ENCODE results near the gene ASCC1. TPM values are rescaled to one million over a fixed set of nuclear protein-coding genes. Genes with fewer than 3 reads are reported as not detected.

ASCC1 gene
- total and polyA plus RNA-seq, 2 of the 13 experiments (the other 11 are each of a cell fraction or from before 2014, with no cell fraction given), result 21.6 to 30.1 TPM

DNA sequence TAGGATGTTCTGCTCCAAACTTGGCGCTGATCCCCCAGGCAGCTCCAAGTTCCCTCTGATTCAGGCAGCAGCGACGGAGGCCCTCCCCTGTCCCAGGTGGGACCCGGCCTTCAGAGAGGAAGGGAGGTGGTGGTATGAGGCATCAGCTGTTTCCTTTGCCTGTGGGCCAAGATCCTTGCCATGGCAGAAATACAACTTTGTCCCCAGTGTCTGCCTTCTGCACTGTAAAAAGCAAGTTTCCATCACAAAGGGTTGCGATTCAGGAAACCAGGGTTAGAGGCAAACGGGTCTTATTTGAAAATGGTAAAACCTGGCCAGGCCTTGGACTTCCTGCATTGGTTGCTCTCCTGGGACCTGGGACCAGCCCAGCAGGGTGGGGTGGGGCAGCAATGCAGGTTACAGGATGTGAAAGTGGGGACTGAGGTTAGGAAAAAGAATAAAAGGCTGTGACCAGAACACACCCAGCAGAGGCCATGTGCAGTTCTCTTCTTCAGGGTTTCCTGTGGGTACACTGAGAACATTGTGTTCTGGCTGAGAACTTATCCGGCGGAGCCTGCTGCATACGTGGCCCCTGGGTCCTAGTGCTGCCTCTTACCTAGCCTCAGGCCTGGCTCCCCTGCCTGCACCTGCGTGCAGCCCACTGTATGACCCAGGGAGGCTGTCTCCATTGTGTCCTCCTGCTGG lies 32.5 kb upstream of the ASCC1 start (continued):
- TF ChIP-seq NFYC (CRISPR knock-in tag; IDR thresholded peaks at IDR 0.05) (no peak; the same call in 1 of the 2 replicates), SMARCE1 (IDR thresholded peaks at IDR 0.05; ENCODE audit: borderline replicate concordance) (no peak), MAF1 (CRISPR knock-in tag; IDR thresholded peaks at IDR 0.05; ENCODE audit: borderline replicate concordance) (0 out of 2 replicates have a peak, but pooled peaks have one; percentile 57), ATF1 (CRISPR knock-in tag; IDR thresholded peaks at IDR 0.05) (no peak), ZNF776 (CRISPR knock-in tag; IDR thresholded peaks at IDR 0.05) (0 out of 2 replicates have a peak, but pooled peaks have one; percentile 42), ATF4 (CRISPR knock-in tag; IDR thresholded peaks at IDR 0.05) (no peak; a peak in 1 of 4 replicates), AGO1 (IDR thresholded peaks at IDR 0.05; ENCODE audit: low read depth, low read length, poor library complexity, severe bottlenecking) (no peak), ZNF136 (CRISPR knock-in tag; IDR thresholded peaks at IDR 0.05; ENCODE audit: low read depth) (no peak), ZNF670 (CRISPR knock-in tag; IDR thresholded peaks at IDR 0.05; ENCODE audit: borderline replicate concordance) (no peak), SOX13 (IDR thresholded peaks at IDR 0.05) (no peak), SOX13 (CRISPR knock-in tag; conservative IDR thresholded peaks at IDR 0.05 in 1 of 2, IDR thresholded peaks at IDR 0.05 in 1 of 2) (peak in 1 of 2 experiments; percentile 30; a peak in 2 of 4 replicates), ETV5 (CRISPR knock-in tag; IDR thresholded peaks at IDR 0.05; ENCODE audit: borderline replicate concordance) (peak; percentile 66), SNAPC4 (CRISPR knock-in tag; IDR thresholded peaks at IDR 0.05) (no peak), KAT8 (CRISPR knock-in tag; IDR thresholded peaks at IDR 0.05) (peak; percentile 57; the same call in 1 of the 2 replicates)
- TF ChIP-seq, protein P1, sequence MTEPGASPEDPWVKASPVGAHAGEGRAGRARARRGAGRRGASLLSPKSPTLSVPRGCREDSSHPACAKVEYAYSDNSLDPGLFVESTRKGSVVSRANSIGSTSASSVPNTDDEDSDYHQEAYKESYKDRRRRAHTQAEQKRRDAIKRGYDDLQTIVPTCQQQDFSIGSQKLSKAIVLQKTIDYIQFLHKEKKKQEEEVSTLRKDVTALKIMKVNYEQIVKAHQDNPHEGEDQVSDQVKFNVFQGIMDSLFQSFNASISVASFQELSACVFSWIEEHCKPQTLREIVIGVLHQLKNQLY (CRISPR knock-in tag; IDR thresholded peaks at IDR 0.05), result peak; percentile 18; the same call in 1 of the 2 replicates
- TF ChIP-seq, protein P2, sequence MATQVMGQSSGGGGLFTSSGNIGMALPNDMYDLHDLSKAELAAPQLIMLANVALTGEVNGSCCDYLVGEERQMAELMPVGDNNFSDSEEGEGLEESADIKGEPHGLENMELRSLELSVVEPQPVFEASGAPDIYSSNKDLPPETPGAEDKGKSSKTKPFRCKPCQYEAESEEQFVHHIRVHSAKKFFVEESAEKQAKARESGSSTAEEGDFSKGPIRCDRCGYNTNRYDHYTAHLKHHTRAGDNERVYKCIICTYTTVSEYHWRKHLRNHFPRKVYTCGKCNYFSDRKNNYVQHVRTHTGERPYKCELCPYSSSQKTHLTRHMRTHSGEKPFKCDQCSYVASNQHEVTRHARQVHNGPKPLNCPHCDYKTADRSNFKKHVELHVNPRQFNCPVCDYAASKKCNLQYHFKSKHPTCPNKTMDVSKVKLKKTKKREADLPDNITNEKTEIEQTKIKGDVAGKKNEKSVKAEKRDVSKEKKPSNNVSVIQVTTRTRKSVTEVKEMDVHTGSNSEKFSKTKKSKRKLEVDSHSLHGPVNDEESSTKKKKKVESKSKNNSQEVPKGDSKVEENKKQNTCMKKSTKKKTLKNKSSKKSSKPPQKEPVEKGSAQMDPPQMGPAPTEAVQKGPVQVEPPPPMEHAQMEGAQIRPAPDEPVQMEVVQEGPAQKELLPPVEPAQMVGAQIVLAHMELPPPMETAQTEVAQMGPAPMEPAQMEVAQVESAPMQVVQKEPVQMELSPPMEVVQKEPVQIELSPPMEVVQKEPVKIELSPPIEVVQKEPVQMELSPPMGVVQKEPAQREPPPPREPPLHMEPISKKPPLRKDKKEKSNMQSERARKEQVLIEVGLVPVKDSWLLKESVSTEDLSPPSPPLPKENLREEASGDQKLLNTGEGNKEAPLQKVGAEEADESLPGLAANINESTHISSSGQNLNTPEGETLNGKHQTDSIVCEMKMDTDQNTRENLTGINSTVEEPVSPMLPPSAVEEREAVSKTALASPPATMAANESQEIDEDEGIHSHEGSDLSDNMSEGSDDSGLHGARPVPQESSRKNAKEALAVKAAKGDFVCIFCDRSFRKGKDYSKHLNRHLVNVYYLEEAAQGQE (IDR thresholded peaks at IDR 0.05; ENCODE audit: borderline replicate concordance in 1 of 2, low read depth in 1 of 2, low read length in 2 of 2), result 0 out of 4 replicates have a peak, but pooled peaks of 1 of the 2 experiments have one; percentile 23
- TF ChIP-seq, protein P3, sequence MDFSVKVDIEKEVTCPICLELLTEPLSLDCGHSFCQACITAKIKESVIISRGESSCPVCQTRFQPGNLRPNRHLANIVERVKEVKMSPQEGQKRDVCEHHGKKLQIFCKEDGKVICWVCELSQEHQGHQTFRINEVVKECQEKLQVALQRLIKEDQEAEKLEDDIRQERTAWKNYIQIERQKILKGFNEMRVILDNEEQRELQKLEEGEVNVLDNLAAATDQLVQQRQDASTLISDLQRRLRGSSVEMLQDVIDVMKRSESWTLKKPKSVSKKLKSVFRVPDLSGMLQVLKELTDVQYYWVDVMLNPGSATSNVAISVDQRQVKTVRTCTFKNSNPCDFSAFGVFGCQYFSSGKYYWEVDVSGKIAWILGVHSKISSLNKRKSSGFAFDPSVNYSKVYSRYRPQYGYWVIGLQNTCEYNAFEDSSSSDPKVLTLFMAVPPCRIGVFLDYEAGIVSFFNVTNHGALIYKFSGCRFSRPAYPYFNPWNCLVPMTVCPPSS (IDR thresholded peaks at IDR 0.05), result no peak

Measured in HepG2 (cell line).